GM19468 (cell line): ENCODE results near the gene MEGF9.

Experiments used
- ATAC-seq: cut with Tn5 transposase; IDR thresholded peaks from one replicate; pipeline ENCODE4 v1.9.1; 2021; ENCODE audit warnings: mild to moderate bottlenecking, moderate library complexity, moderate number of reproducible peaks; ENCODE audit not compliant: unreplicated experiment; ENCODE audit errors: extremely low read depth

Gene MEGF9

DNA sequence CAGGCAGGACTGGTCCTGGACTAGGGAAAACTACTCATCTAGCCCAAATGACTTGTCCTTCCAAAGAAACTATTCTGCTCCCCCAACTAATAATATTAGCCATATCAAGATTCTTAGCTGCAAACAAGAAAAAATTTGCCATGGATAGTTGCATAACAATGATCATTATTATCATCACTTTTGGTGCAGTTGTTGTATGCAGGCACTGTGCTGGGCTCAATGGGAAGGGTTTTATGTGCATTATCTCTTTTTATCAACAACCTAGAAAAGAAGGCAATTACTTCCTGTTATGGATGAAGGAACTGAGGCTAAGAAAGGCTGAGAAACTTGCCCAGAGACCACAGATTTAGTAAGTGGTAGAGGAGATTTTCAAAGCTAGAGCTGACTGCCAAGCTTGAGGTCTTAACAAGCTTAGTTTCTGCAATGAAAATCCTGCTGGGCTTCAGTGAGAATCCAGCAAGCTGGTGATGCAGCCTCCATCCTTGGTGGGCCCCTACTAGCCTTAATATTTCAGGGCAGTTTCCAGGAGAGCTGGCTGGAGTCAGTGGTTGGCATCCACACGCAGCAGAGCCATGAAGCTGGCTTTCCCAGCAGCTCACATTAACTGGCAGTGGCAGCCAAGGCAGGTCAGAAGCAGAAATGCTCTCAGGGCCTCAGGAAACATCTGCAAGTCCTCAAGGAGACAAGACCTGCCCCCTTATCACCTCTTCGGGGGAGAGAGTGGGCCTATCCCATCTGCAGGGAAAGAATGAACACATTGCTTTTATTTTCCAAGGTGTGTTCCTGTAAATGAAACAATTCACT is 20.5 kb upstream of the MEGF9 start:
- no peak for ATAC-seq

DNA sequence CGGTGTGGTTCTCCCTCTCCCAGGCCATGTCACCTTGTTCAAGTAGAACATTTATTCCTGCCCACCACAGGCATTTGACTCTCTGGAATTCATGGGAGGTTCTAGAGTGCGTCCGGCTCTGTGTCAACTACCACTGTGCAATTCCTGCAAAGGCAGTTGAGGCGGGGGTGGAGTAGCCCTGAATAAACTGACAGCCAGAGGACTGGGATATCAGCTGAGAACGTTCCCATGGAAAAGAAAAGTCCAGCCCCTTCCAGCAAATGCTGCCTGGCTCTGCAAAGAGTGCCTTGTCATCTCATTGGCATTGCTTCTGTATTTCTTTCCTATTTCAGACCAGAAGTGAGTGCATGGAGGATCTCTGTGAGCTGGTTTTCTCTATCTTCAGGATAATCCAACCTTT is 18.9 kb upstream of the MEGF9 start:
- ATAC-seq: no peak

DNA sequence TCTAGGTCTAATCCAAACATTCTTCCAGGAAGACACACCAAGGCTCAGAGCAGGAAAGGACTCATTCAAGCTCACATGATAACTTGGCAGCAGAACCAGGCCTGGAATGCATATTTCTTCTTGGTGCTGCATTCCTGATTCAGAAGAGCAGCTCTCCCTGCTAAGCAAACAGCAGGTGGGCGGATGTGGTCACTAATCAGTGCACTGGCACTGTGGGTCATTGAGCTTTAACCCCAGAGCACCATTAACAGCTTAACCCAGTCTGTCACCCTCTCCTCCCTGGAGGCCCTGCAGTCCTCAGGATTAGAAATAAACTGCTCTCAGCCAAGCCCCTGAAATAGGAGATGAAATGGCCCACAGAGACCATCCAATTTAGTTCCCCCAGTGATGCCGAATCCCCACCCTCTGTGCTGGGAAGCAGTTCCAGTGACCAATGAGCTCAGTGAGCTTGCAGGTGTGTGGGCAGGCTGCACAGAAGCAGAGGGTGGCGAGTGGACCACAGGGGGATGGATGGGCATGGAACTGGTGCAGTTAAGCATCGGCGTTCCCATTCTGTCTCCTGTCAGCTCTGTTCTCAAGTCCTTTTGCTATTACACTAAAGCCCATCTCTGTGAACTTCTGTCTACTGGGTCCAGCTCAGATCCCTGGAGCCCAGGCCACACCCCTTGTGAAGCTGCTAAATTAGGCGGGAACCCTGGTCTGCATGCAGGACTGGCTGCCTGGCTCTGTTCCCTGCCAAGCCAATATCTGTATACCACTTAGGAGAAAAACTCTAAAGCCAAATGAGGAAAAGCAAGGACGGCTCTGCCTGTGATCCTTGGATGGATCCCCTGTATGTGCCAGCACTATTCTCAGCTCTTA is 16.6 kb upstream of the MEGF9 start:
- ATAC-seq: peak; percentile 40

DNA sequence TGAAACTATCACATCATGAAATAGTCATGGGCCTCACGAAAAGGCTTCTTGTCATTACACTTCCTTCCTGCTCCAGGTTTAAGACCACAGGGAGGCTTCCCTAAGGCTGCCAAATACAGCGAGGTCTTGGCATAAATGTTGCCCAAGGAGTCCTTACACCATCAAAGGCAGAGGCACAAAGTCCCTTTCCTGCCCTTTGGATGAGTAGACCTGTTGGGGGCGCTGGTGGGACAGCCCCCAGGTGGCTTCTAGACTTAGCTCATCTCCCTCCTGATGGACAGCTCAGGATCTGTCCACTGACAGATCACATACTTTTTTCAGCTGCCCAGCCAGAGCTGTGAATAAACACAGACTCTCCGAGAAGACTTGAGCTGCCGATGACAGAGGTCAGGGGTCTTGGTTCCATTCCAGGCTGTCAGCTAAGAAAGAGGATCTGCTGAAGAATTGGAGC is 15.5 kb upstream of the MEGF9 start:
- no peak for ATAC-seq

DNA sequence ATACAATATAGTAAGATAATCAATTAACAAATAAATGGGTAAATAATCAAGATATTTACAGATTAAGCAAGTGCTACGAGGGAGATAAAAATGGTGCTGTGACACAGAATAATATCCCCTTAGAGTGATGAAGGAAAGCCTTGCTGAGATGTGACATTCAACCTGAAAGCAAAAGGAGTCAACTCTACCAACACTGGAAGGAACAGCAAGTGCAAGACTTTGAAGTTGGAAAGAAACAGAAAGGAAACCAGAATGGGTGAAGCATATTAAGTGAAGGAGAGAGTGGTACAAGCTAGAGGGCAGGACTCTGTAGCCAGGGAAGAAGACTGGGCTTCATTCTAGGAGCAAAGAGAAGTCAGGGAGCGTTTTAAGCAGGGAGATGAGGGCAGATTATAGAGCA is 12.2 kb upstream of the MEGF9 start:
- no peak for ATAC-seq

DNA sequence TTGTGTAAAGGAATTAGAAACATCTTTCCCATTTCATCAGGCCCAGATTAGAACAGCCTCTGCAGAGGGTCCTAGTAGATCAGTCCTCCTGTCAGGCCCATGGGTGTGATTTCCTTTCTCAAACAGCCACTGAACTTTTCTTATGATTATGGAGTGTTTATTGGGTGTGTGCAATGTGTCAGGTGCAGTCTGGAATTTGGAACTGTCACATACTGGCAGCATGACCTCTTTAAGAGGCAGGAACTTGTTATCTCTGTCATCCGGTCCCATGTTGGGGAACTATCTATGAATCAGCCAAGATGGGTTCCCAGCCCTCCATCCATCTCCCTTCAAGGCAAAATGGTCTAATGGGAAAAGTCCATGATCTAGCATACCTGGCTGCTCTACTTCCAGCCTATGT is 11.6 kb upstream of the MEGF9 start:
- ATAC-seq: no peak

DNA sequence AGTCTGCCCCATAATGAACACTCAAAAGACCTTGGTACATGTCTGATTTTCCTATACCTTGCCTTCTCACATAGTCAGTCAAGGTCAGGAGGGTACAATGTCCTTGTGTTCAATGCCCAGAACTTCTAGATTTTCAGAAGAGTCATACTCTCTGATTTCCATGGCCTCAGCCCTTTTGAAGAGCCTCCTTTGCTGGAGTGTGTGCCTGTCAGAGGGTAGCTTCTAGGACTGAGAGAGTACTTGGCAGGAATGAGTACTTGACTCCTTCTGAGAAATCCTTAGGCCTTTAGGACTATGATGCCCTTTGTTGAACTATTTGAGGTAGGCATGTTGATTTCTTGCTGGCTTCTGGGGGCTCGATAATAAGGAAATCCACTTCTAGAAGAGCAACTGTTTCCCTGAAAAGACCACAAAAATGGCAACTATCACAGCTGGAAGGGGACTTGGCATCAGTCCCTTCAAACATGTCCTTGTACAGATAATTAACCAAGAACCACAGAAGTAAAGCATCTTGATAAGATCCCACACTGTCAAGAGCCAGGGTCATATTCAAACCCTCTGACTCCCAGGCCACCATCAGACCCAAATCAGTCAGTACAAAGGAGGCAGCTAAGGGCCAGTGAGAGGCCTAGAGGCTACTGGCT is 10.6 kb upstream of the MEGF9 start:
- no peak for ATAC-seq

DNA sequence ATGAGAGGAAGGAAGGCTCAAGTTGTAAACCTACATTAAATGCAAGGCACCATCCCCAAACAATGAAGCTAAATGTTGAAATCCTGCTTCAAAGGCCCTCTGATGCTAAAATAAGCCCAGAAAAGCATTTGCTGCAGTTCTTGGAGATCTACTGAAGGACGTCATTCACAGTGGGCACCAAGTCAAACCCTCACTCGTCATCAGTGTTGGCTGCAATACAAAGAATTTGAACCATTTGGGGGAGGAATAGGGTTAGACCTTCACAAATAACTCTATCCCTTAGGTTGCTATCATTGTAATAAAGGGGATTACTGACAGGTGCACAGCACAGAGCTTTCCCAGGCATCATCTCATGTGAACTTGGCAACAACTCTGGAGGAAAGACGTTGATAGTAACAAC is 9.3 kb upstream of the MEGF9 start:
- no peak for ATAC-seq

DNA sequence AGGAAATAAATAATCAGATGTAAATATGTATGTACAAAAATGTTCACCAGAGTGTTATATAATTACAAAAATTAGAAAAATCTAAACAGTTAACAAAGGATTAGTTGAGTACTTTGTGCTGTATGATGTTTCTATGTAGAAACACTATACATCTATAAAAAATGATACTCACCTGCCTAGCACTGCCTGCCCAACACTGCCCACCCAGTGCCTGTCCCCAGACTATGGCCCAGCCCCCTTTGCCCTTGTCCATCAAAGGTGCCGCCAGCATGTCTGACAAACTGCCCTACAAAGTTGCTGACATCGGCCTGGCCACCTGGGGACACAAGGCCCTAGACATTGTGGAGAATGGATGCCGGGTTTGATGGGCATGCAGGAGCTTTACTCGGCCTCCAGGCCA is 6.1 kb upstream of the MEGF9 start:
- no peak for ATAC-seq

DNA sequence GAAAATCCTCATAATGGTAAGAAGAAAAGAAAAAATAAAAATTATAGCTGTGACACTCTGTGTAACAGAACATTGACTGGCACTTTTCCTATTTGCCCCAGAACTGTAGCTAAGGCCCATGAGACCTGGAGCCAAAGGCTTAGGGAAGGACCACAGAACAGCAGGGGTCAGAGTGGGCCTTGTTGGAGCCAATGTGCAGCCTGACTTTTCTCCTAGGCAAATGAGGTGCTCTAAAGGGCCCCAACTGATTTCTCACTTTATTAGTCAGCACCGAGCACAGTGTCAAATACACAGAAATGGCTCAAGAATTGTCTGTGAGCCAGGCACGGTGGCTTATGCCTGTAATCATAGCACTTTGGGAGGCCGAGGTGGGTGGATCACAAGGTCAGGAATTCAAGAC is 4.0 kb upstream of the MEGF9 start:
- ATAC-seq: no peak

DNA sequence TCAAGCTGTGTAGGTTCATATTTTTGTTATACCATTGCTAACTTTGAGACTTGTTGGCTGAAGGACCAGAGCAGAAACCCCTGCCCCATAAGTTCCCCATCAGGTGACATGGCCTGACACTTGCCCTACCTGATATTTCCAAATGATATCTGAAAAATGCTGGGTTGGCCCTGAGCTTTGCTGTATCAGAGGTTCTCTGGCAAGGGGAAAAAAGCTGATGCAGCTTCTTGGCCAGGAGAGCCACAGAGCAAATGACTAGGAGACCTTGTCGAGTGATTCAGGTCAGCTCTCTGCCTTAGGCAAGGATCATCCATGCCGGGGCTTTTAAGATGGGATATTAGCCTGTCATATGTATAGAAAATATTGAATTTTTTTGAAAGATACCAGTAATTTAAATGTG is 2.9 kb upstream of the MEGF9 start:
- no peak for ATAC-seq

DNA sequence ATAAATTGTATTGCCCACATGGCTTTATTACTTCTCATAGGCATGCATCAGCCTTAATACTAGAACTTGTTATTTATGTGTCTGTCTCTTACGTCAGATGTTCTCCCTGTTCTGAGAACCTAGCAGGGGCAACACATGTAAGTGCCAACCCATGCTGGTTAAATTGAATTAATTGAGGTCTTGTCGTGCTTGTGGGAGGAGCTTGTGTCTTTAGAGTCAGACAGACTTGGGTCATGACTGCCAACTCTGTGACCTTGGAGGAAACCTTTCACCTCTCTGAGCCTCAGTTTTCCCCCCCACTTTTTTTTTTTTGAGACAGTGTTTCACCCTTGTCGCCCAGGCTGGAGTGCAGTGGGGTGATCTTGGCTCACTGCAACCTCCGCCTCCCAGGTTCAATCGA is 2.2 kb upstream of the MEGF9 start:
- no peak for ATAC-seq

DNA sequence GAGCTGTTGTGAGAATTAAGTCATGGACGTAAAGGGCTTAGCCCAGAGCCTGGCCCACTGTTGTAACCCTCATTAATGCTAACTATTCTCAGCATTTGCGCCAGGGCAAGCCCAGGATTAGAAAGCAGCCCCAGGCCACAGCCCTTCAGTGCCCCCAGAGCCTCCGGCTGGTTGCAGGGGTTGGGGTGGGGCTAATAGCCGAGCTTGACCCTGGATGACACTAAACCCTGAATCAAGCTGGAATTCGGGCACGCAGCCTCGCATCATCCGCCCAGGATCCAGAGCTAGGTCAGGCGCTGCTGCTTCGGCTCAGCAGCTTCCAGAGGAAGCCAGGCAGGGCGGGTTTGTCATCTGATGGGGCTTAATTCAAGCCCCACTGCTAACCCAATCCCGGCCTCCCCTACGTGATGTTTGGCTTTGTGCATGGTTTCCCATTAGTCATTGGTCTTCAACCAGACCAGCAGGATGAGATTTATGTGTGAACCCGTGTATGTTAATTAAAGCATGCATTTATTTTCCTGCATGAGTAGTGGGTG is 1.2 kb upstream of the MEGF9 start:
- ATAC-seq: no peak

DNA sequence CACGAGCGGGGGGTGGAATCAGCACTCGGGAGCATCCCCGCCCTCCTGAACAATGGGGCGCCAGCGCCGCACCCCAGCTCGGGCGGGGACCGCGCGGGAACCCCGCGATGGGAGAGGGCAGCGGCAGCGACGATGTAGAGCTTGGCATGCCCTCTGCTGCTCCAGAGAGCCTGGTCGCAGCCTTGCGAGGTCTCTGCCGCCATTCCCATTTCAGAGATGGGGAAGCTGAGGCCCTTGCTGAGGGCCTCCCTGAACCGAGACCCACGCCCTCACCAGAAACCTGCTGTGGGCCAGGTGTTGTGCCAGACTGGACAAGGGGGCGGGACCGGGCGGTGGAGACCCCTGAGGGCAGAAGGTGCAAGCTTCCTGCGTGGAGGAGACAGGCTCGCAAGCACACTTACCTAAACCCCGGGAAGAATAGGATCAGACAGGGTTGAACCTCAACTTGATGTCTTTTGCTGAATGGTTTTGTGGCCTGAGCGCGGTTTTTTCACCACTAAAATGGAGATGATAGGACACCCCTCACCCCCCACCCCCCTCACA is 647 bp upstream of the MEGF9 start:
- no peak for ATAC-seq

DNA sequence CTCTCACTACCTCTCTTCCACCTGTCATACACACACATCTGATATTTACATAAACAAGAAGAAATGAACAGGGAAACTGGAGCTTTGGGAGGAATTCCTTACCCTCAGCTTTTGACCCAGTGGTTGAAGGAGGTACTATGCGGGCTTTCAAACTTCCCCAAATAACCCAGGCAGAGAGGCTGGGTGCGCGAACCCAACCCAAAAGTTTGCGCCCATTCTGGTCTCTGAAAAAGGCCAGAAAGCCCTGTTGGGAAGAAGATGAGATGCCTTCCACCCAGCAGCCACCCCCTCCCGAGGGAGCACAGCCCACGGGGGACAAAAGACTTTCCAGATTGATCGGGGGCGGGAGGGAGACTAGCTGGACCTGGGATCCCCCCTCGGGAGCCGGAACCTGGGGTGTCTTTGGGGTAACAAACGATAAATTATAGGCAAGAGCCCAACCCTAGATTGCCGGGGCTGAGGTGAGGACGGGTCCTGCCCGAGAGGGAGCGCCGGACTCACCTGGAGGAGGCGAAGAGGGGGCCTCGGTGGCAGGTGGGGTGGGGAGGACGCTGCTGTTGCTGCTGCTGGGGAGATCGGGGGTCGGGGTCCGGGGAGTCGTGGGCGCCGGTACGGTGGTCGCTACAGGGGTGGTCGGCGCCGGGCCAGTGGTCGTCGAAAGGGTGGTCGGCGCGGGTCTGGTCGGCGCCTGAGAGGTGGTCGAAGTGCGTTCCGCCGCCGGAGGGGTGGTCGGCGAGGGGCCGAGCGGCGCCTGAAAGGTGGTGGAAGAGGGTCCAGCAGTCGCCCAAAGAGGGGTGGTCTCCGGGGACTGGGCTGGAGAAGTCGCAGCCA is 798 bp downstream of the MEGF9 start:
- no peak for ATAC-seq

DNA sequence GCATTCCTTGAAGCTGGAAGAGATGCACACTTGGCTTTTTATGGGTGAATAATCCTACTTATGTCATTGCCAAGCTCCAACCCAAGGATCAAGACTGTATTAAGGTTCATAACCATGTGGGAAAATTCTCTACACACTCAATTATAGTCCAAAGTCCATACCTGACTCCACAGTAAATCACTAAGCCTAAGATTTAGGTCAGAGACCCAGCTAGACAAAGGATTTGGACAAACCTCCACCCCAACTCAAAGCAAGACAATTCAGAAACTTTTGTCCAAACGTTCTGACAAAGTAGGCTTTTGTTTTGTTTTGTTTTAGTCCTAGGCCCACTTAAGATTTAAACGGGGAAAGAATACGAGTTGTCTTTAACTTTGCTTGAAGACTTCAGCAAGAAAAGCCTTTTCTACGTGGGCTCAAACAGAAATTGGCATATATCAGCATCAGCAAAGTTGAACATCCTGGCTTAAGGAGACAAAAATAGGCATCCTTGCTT is 1.7 kb downstream of the MEGF9 start:
- ATAC-seq: no peak

DNA sequence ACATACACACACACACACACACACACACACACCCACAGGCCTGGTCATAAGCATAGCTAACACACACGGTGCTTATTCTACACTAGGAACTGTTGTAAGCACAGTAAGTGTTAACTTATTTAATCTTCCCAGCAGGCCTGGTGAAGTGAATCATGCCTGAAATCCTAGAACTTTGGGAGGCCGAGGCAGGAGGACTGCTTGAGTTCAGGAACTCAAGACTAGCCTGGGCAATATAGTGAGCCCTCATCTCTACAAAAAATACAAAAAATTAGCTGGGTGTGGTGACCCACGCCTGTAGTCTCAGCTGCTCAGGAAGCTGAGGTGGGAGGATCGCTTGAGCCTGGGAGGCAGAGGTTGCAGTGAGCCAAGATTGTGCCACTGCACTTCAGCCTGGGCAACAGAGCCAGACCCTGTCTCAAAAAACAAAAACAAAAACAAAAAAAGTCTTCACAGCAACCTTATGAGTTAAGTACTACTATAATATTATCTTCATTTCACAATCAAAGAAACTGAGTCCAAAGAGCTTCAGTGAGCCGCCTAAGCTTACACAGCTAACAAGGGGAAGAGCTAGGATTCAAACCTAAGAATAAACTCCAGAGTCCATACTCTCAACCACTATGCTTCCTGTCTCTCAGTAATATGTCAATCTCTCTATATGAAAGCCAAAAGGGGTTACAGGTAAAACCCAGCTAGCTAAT is 2.3 kb downstream of the MEGF9 start:
- ATAC-seq: no peak

DNA sequence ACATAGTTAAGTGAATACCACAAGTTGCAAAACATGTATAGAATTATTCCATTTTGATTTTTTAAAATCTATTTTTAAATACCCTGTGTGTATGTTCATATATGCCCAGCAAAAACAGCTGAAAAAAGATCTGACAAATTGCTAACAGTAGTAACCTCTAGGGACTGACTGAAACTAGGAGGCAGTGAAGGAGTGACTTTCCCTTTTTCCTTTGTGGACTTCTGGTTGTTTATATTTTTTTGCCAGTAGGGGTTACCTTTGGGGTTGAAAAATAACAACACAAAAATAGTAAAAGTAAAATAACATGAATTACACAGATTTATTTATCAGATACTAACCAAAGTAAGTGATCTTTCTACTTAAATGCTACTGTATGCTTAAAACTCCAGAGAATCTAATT is 2.9 kb downstream of the MEGF9 start:
- ATAC-seq: no peak
